Fibroblast of skin of abdomen (primary cell): ENCODE measurements around the gene HBEGF. TPM values are rescaled to one million over a fixed set of nuclear protein-coding genes. Genes with fewer than 3 reads are reported as not detected.

Experiments
- DNase-seq: peaks from one replicate; pipeline ENCODE4 v3.0.0-alpha.2; 2013
- polyA plus RNA-seq, 2 experiments: library from polyadenylated mRNA; unstranded; fragments of 120-200 nt; gene quantifications; one replicate each; pipeline ENCODE4 v1.2.1, GENCODE V29; 2013; ENCODE audit not compliant: insufficient read length in 2 of 2

The HBEGF gene, protein sequence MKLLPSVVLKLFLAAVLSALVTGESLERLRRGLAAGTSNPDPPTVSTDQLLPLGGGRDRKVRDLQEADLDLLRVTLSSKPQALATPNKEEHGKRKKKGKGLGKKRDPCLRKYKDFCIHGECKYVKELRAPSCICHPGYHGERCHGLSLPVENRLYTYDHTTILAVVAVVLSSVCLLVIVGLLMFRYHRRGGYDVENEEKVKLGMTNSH
- polyA plus RNA-seq (2013, experiment 1 of 2; ENCODE audit: insufficient read length) = 4.5 TPM
- polyA plus RNA-seq (2013, experiment 2 of 2; ENCODE audit: insufficient read length) = 4.8 TPM

- DNase-seq = peak; percentile 59
These were observed at the start of gene HBEGF for GRCh38 chr5:140346348-140347221. HBEGF (minus strand) TSS chr5:140346603; CDS start chr5:140346328, 275 bp downstream.

GRCh38 chr5:140393738-140394137, 47.3 kb upstream of the HBEGF start:
- DNase-seq = no peak

- DNase-seq = no peak
These were observed 45.3 kb upstream of the HBEGF start for GRCh38 chr5:140391732-140392131.

GRCh38 chr5:140391312-140391711, 44.9 kb upstream of the HBEGF start:
- DNase-seq = peak; percentile 13

- no peak for DNase-seq
These were observed 41.6 kb upstream of the HBEGF start for GRCh38 chr5:140388052-140388451.

DNA sequence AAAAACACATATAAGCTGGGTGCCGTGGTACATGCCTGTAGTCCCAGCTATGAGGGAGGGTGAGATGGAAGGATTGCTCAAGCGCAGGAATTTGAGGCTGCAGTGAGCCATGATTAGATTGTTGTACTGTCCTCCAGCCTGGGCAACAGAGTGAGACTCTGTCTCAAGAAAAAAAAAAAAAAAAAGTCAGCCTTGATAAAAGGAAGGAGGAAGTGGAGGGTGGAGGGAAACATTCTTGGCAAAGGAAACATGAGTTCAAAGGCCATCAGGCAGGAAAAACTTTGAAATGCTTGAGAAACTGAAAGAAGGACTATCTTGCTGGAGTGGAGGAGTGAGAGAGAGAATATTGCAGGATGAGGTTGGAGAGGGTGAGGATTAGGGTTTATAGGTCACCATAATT, 36.9 kb upstream of the HBEGF start:
- DNase-seq = no peak

DNA sequence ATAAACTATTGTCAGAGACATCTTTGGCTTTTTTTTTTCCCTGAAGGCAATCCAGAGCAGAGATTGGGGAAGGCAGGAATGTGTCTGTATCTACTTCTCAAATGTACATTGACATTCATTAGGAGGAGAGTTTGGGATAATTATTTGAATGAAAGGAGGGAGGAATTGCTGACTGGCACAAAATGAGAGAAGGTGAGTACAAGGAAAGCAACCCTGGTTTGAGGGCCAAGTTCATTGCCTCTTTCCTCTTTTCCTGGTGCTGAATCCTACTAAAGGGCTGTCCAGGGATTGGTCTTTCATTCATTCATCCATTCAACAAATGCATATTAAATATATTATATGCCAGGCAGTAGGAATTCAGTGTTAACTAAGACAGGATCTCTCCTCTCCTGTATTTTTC, 36.5 kb upstream of the HBEGF start:
- no peak for DNase-seq

- no peak for DNase-seq
These were observed 35.6 kb upstream of the HBEGF start for GRCh38 chr5:140381972-140382371.

DNA sequence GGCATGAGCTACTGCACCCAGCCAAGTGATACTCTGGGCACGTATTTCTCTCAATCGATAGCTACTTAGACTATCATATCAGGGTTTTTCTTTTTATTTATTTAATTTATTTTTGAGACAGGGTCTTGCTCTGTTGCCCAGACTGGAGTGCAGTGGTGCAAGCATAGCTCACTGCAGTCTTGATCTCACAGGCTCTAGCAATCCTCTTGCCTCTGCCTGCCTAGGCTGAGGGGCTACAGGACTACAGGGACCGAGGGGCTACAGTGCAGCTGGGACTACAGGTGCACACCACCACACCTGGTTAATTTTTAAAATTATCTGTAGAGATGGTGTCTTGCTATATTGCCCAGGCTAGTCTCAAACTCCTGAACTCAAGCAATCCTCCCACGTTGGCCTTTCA, 34.9 kb upstream of the HBEGF start:
- DNase-seq = no peak

GRCh38 chr5:140372971-140373487, 26.6 kb upstream of the HBEGF start:
- DNase-seq = peak; percentile 77

DNA sequence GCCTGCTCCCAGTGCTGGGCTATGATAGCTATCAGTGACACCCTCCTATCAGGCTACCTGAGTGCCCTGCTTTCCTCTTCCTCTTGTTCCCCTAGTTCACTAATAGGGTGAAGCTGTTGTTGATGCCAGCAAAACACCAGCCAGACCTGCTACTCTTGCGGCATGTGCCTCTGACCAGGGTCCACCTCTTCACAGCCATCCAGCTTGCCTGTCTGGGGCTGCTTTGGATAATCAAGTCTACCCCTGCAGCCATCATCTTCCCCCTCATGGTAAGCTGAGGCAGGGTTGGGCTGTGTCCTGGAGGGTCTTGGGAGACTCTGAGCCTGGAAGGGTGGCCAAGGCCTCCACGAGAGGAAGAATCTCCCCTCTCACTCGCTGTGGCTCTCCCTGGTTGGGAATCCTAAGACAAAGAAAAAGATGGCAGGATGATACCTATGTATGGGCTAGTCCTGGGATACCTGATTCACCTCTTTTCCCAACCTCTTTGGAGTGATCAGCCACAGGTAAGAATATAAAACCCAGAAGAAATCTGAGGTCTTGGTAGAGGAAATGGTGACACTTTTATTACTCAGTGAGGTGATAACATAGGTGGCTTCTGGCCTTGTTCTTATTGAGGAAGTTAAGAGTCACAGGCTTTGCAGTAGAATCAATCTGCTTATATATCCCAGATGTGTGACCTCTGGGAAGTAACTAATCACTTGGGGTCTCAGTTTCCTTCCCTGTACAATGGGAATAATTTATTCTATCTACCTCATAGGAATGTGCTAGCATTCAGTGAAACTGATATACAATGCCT, 25.2 kb upstream of the HBEGF start:
- DNase-seq = no peak

DNA sequence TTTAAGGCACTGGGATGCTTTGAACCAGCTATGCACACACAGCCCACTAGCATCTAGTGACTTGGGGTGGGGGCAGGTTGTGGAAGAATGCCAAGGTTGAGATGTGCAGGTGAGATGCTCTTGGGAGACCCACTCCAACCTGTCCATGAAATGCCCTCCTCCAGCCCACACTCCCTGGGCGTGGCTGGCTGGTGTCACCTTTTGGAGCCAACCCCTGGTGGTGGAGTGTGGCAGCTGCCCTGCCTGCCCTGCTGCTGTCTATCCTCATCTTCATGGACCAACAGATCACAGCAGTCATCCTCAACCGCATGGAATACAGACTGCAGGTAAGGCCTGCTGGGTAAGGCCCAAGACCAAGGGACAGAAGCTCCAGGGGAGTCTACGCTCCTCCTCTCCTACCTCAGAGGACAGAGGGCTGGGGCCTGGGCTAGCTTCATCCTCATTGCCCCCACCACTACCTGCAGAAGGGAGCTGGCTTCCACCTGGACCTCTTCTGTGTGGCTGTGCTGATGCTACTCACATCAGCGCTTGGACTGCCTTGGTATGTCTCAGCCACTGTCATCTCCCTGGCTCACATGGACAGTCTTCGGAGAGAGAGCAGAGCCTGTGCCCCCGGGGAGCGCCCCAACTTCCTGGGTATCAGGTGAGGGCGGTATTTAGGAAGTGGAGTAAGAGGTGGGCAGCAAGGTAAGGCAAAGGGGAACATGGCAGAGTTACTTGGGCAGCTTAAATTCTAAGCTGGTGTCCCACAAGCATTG, 21.0 kb upstream of the HBEGF start:
- no peak for DNase-seq

- no peak for DNase-seq
These were observed 20.3 kb upstream of the HBEGF start for GRCh38 chr5:140366589-140367255.

DNA sequence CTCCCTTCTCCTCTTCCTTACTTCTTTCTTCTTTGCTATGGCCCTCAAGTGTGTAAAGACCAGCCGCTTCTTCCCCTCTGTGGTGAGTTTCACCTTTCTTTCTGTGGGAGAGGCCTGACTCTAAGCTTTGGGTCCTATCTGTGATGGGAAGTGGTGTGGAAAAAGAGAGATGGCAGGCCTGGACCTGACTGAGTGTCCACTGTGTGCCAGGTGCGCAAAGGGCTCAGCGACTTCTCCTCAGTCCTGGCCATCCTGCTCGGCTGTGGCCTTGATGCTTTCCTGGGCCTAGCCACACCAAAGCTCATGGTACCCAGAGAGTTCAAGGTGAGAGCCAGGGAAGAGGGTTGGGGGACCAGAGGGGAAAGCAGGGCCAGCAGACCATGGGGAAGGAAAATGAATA, 19.5 kb upstream of the HBEGF start:
- DNase-seq = no peak

GRCh38 chr5:140365282-140365681, 18.9 kb upstream of the HBEGF start:
- DNase-seq = no peak

DNA sequence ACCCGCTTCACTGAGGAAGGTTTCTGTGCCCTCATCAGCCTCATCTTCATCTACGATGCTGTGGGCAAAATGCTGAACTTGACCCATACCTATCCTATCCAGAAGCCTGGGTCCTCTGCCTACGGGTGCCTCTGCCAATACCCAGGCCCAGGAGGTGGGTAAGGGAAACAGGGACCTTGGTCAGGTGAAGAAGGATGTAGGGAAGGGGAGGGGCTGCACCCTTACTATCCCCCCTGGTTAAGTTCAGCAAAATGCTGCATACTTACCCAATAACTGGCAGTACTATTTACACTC, 18.0 kb upstream of the HBEGF start:
- DNase-seq = no peak

GRCh38 chr5:140363631-140364471, 17.4 kb upstream of the HBEGF start:
- no peak for DNase-seq

- DNase-seq = peak; percentile 52
These were observed 16.6 kb upstream of the HBEGF start for GRCh38 chr5:140362875-140363630.

GRCh38 chr5:140362311-140362710, 15.9 kb upstream of the HBEGF start:
- no peak for DNase-seq

- no peak for DNase-seq
These were observed 15.5 kb upstream of the HBEGF start for GRCh38 chr5:140361901-140362300.
